NCI-H2107 treated with DMSO at 0.1 percent for 48 hours (cell line): ENCODE measurements around the gene CAVIN2.
A peak's percentile ranks its signal among the peaks of the same experiment; 100 is the strongest.

Experiments
- DNase-seq: peaks from one replicate; lab custom pipeline; 2025; ENCODE audit not compliant: unreplicated experiment; lab: John Stamatoyannopoulos, UW

The CAVIN2 gene

GRCh38 chr2:191866195-191866594 is 19.3 kb upstream of the CAVIN2 start:
- DNase-seq, result no peak

- no peak for DNase-seq
These were observed 17.9 kb upstream of the CAVIN2 start for GRCh38 chr2:191864628-191865374.

- no peak for DNase-seq
These were observed 17.1 kb upstream of the CAVIN2 start for GRCh38 chr2:191863988-191864387.

GRCh38 chr2:191862156-191862775 is 15.4 kb upstream of the CAVIN2 start:
- DNase-seq, result no peak

- DNase-seq, result no peak
These were observed 14.0 kb upstream of the CAVIN2 start for GRCh38 chr2:191860760-191861466.

GRCh38 chr2:191859681-191860080 is 12.8 kb upstream of the CAVIN2 start:
- no peak for DNase-seq

GRCh38 chr2:191857886-191858285 is 11.0 kb upstream of the CAVIN2 start:
- no peak for DNase-seq

GRCh38 chr2:191857259-191857805 is 10.4 kb upstream of the CAVIN2 start:
- no peak for DNase-seq

GRCh38 chr2:191856111-191856876 is 9.4 kb upstream of the CAVIN2 start:
- DNase-seq, result no peak

- no peak for DNase-seq
These were observed 8.5 kb upstream of the CAVIN2 start for GRCh38 chr2:191855382-191855781.

- no peak for DNase-seq
These were observed 7.8 kb upstream of the CAVIN2 start for GRCh38 chr2:191854382-191855372.

- DNase-seq, result no peak
These were observed 7.0 kb upstream of the CAVIN2 start for GRCh38 chr2:191853843-191854242.

GRCh38 chr2:191851158-191851557 is 4.3 kb upstream of the CAVIN2 start:
- no peak for DNase-seq

GRCh38 chr2:191848771-191849767 is 2.2 kb upstream of the CAVIN2 start:
- DNase-seq, result no peak

- peak; percentile 53 for DNase-seq
These were observed 876 bp upstream of the CAVIN2 start for GRCh38 chr2:191847764-191848163.

- no peak for DNase-seq
These were observed 893 bp downstream of the CAVIN2 start for GRCh38 chr2:191845876-191846514.

GRCh38 chr2:191845248-191845715 is 1.6 kb downstream of the CAVIN2 start:
- no peak for DNase-seq

- DNase-seq, result no peak
These were observed 2.2 kb downstream of the CAVIN2 start for GRCh38 chr2:191844706-191845105.
